Calu3 (cell line): Measurements from ENCODE around the gene CPTP. TPM values are rescaled to one million over a fixed set of nuclear protein-coding genes. Genes with fewer than 3 reads are reported as not detected.
A peak's percentile ranks its signal among the peaks of the same experiment; 100 is the strongest.

Experiments used
- BruUV-seq: library from RNA; stranded (reverse); fragments of 400-500 nt; replicated peaks from 2 replicates; lab custom pipeline; 2021; lab: Mats Ljungman, UMichigan
- CTCF ChIA-PET: fragments of 300-600 bp; sonication (Branson Sonifier 250); formaldehyde crosslinking; loops from one replicate; lab custom pipeline; 2022; ENCODE audit warnings: antibody characterized with exemption; lab: Charles Lee
- DNase-seq: peaks from one replicate; pipeline ENCODE4 v3.0.0; 2022
- H3K27ac Mint-ChIP-seq: one replicate; pipeline ENCODE4 v1.8.0; 2022; ENCODE audit warnings: mixed read lengths; ENCODE audit not compliant: unreplicated experiment
- H3K27me3 Mint-ChIP-seq: one replicate; pipeline ENCODE4 v1.8.0; 2022; ENCODE audit warnings: mixed read lengths; ENCODE audit not compliant: unreplicated experiment
- H3K36me3 Mint-ChIP-seq: one replicate; pipeline ENCODE4 v1.8.0; 2022; ENCODE audit warnings: mild to moderate bottlenecking, moderate library complexity, mixed read lengths; ENCODE audit not compliant: insufficient read depth, unreplicated experiment
- H3K4me1 Mint-ChIP-seq: one replicate; pipeline ENCODE4 v1.8.0; 2022; ENCODE audit warnings: mild to moderate bottlenecking, low read depth, mixed read lengths; ENCODE audit not compliant: unreplicated experiment
- H3K4me3 Mint-ChIP-seq: one replicate; pipeline ENCODE4 v1.8.0; 2022; ENCODE audit warnings: mild to moderate bottlenecking, low read depth, moderate library complexity, mixed read lengths; ENCODE audit not compliant: unreplicated experiment
- H3K9me3 Mint-ChIP-seq: one replicate; pipeline ENCODE4 v1.8.0; 2022; ENCODE audit warnings: low read depth, mixed read lengths; ENCODE audit not compliant: unreplicated experiment
- CTCF ChIP-seq: fragments of 200-600 bp; IDR thresholded peaks from one replicate; pipeline ENCODE4 v1.8.0; 2022; ENCODE audit warnings: antibody characterized with exemption; ENCODE audit not compliant: unreplicated experiment
- intact Hi-C: fragments of 100-400 bp; cut with micrococcal nuclease; formaldehyde crosslinking; loops from one replicate; pipeline ENCODE4 v1.10.0; 2022; ENCODE audit not compliant: unreplicated experiment
- total RNA-seq: library from RNA; stranded (reverse); gene quantifications from 2 replicates; pipeline ENCODE4 v1.2.3, GENCODE V29; 2022

Gene CPTP
- total RNA-seq, 1 experiment from 2014 or later = 20.1 TPM

- Mint-ChIP-seq H3K9me3 (no peaks in the 10 kb centered on the region), H3K27ac (no peak overlapping the region), H3K4me3 (no peak overlapping the region), H3K4me1 (no peaks in the 10 kb centered on the region), H3K27me3 (no peaks in the 10 kb centered on the region), H3K36me3 (peaks cover 31% of the 10 kb centered on the region)
- no TSS peak for BruUV-seq
- intact Hi-C loops = no loop called here
- CTCF ChIA-PET = no interaction called here
- DNase-seq = no peak
- no peak for TF ChIP-seq CTCF
Observed at GRCh38 chr1:1302951-1303509, 21.6 kb upstream of the CPTP start.

GRCh38 chr1:1303736-1304135 is 20.9 kb upstream of the CPTP start:
- no peaks in the 10 kb centered on the region for H3K27me3 Mint-ChIP-seq
- H3K9me3 Mint-ChIP-seq = no peaks in the 10 kb centered on the region
- H3K4me3 Mint-ChIP-seq = no peak overlapping the region
- no peaks in the 10 kb centered on the region for H3K4me1 Mint-ChIP-seq
- no peak for TF ChIP-seq CTCF
- no peak overlapping the region for H3K27ac Mint-ChIP-seq
- CTCF ChIA-PET = no interaction called here
- H3K36me3 Mint-ChIP-seq = peaks cover 38% of the 10 kb centered on the region
- intact Hi-C loops = no loop called here
- BruUV-seq = no TSS peak
- no peak for DNase-seq

GRCh38 chr1:1304331-1305299 is 20.0 kb upstream of the CPTP start:
- TF ChIP-seq CTCF = no peak
- Mint-ChIP-seq H3K4me3 (no peak overlapping the region), H3K36me3 (peaks cover 40% of the 10 kb centered on the region), H3K9me3 (no peaks in the 10 kb centered on the region), H3K27me3 (no peaks in the 10 kb centered on the region), H3K27ac (no peak overlapping the region), H3K4me1 (no peaks in the 10 kb centered on the region)
- intact Hi-C loops = no loop called here
- CTCF ChIA-PET = interaction anchor here (0.8 kb wide), 1 partner anchor 201 kb away, joined by 4 read pairs; no protein-coding TSS in a partner anchor
- BruUV-seq = no TSS peak
- DNase-seq = no peak

GRCh38 chr1:1305300-1306069 is 19.1 kb upstream of the CPTP start:
- no peak overlapping the region for H3K27ac Mint-ChIP-seq
- intact Hi-C loops = no loop called here
- CTCF ChIA-PET = interaction anchor here (0.8 kb wide), 1 partner anchor 200 kb away, joined by 4 read pairs; no protein-coding TSS in a partner anchor
- peaks cover 49% of the 10 kb centered on the region for H3K36me3 Mint-ChIP-seq
- no peaks in the 10 kb centered on the region for H3K27me3 Mint-ChIP-seq
- peak overlapping the region; percentile 73 for H3K4me3 Mint-ChIP-seq
- DNase-seq = peak; percentile 66
- BruUV-seq = no TSS peak
- H3K9me3 Mint-ChIP-seq = no peaks in the 10 kb centered on the region
- H3K4me1 Mint-ChIP-seq = no peaks in the 10 kb centered on the region
- TF ChIP-seq CTCF = no peak
